GM18502 (cell line): ENCODE results near the gene AGAP2.
"Not testable (repeated sequence)": the region's sequence is repeated elsewhere in the genome, so short reads cannot be mapped to it uniquely, and the experiment has no call there.

Experiments
- ATAC-seq: cut with Tn5 transposase; IDR thresholded peaks from one replicate; pipeline ENCODE4 v1.9.1; 2021; ENCODE audit warnings: mild to moderate bottlenecking; ENCODE audit not compliant: unreplicated experiment, poor library complexity

AGAP2 gene

DNA sequence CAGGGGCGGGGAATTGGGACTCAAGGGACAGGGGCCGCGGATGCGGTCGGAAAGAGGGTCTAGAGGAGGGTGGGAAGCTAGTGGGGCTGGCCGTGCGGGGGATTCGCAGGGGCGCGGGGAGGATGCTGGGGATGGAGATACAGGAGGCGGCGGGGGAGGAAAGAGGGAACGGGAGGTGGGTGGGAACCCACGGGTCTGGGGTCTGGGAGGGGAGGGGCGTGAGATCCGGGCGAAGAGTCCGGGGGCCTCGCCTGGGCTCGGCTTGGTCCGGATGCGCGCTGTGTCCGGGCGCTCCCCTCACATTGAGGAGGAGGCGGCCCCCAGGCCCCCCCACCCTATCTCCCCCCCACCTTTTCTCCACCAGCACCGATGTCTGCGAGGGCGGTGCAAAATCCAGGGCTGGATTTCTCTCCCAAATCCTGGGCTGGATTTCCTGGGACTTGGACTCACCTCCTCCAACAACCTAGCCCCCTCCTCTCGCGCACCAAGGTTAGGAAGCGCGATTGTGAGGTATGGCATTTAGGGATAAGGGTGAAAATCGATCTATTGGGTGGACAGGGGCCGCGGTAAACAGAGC is at the start of gene AGAP2:
TSS of gene AGAP2 (minus strand) at position 82 of the 577 bp plus-strand sequence. CDS start 496 bp downstream, outside the sequence.
- ATAC-seq: no peak

DNA sequence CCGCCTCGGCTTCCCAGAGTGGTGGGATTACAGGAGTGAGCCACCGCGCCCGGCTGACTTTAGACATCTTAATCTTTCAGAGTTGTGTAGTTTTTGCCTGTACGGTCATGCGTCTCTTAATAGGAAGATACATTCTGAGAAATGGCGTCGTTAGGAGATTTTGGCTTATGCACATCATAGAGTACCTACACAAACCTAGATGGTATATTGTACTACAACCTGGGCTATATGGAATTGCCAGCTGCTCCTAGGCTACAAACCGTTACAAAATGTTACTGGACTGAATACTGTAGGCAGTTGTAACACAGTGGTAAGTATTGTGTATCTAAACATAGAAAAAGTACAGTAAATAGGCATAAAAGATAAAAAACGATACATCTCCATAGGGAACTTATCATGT is 45.3 kb upstream of the AGAP2 start:
- no peak for ATAC-seq

DNA sequence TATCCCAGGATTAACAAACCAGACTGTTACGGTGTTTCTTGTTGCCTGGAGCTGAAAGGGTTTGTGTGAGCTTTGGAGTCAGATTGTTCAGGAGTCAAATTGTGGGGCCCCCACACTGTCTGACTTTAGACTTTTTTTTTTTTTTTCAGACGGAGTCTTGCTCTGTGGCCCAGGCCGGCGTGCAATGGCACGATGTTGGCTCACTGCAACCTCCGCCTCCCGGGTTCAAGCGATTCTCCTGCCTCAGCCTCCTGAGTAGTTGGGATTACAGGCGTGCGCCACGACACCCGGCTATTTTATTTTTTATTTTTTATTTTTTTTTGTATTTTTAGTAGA is 44.9 kb upstream of the AGAP2 start:
- no peak for ATAC-seq

DNA sequence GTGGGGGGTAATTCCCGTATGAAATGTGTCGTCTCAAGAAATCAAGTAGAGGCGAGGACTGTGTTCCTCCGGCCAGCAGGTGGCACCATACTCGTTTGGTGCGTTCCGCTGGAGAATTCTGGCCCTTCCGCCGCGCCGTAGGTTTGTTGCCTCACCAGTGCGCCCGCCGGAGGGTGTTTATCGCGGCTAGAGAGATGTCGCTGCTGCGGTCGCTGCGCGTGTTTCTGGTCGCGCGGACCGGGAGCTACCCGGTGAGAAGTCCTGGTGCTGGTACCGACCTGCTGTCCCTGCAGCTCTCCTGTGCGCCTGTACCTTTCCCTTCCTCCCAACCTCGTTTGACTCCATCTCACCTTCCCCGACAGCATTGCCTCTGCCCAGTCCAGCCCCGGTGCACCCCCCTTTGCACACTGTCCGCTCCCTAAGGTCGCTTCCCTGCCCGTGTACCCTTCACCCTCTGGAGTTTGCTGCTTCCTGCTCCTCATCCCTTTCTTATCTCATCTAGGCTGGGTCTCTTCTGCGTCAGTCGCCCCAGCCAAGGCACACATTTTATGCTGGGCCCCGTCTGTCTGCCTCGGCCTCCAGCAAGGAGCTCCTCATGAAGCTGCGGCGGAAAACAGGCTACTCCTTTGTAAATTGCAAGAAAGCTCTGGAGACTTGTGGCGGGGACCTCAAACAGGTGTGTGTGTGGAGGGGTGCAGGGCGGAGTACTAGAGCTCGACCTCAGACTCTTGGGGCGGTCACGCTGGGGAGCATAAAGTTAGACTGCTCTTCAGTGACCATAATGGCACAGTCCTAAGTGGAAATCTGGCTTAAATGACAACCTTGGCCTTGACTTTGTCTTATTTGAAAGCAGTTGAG is 44.3 kb upstream of the AGAP2 start, which contains the start of gene TSFM:
TSS of gene TSFM (plus strand) at position 180 of the 858 bp plus-strand sequence. CDS start at position 195, 15 bp downstream.
- peak; percentile 84 for ATAC-seq

DNA sequence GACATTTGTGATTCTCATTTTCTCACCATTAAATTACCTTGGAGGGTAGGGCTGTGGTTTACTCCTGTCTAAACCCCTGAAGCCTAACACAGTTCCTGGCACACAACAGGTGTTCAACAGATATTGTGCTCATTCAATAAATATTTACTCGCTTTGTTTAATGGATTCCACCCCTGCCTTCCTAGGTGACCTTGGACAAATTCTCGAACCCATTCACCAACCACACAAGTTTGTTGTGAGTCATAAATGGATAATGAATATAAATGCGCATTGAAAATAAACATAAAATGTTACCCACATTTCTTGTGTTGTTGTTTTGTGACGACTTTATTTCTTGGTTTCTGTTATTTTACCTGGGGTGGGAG is 43.7 kb upstream of the AGAP2 start:
- ATAC-seq: peak; percentile 9

DNA sequence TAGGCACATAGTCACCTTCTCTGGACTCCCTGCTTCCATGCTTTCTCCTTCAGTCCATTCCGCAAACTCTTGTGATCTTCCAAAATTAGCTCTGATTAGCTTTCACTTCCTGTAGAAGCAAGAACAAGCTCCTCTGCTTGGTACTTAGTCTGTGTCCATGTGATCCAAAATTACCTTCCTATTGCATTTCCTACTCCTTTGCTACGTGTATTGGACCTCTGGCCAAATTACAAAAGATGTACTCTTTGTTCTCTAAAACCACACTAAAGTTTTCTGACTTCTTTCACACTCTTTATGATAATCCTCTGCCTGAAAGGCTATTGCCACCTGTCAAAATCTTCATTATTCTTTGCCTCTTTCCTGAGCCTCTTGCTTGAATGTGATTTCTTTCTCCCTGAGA is 43.3 kb upstream of the AGAP2 start:
- ATAC-seq: no peak

DNA sequence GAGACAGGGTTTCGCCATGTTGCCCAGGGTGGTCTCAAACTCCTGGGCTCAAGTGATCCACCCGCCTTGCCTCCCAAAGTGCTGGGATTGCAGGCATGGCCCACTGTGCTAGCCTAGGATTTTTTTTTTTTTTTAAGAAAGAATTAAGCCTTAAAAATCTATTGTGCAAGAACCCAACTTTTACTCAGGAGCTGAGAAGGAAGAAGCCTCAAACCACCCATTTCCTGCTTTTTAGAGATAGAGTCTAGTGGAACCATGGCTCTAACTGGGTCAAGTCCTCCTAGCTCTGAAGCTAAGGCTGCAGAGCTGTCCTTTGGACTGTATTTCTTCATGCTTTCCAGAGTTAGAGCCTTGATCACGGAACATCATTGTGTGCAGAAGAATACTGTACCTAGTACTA is 42.7 kb upstream of the AGAP2 start:
- ATAC-seq: no peak

DNA sequence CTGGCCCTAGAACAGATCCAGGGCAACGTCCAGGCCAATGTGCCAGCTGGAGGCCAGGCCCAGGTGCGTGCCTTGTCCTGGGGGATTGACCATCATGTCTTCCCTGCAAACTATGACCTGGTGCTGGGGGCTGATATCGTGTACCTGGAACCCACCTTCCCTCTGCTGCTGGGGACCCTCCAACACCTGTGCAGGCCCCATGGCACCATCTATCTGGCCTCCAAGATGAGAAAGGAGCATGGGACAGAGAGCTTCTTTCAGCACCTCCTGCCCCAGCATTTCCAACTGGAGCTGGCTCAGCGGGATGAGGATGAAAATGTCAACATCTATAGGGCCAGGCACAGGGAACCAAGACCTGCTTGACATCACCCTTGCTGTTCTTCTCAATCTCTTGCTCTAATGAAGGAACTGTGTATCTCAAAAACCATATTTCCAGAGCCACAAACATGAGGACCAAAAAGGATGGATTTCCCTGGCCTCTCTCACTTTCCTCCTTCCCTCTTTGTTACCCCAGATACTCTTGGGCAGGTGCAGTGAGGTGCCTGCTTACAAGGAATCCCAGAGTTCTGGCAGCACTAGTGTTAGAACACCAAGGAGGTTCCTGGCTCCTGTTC is 41.8 kb upstream of the AGAP2 start:
- no peak for ATAC-seq

DNA sequence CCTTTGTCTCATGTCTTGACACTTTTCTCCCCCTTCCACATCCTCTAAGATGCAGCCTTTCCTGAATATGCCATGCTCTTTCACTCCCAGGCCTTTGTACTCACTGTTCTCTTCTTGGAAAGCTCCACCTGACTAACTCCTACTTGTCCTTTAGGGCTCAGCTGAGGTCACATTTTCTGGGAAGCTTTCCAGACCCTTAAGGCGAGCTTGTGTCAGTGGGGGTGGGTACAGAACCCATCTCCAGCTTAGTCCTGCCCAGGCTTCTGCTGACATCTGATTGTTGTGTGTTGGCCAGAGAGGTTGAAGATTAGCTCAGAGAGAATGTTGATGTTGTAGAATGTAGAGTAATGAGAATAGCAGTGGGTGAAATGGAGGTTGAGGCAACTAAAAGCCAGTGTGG is 41.2 kb upstream of the AGAP2 start:
- ATAC-seq: no peak

DNA sequence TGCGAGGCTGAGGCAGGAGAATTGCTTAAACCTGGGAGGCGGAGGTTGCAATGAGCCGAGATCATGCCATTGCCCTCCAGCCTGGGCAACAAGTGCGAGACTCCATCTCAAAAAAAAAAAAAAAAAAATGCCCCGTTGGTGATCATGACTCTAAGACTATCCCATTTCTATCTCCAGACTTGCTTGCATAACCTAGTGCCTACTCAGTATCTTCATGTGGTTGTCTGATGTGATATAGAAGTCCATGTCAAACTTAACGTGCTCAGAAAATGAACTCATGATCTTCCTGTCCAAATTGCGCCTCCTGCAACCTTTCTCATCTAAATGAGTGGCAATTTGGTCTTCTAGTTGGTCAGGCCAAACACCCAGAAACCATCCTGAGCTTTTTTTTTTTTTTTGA is 39.4 kb upstream of the AGAP2 start:
- no peak for ATAC-seq

DNA sequence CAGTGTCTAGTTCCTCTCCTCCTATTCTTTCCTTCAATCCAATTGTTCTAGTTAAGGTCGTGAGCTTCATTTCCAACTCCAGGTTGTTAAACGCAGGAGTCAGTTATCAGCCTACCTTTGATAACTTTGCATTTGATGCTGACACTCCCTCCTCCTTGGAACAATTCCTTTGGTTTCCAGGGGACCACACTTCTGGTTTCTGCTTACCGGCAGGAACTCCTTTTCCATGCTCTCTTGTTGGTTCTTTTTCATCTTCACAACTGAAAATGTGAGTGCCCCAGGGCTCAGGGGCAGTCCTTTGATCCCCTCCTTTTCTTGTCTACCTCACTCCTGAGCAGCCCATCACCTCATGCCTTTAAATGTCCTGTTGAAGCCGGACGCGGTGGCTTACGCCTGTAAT is 38.8 kb upstream of the AGAP2 start:
- no peak for ATAC-seq

DNA sequence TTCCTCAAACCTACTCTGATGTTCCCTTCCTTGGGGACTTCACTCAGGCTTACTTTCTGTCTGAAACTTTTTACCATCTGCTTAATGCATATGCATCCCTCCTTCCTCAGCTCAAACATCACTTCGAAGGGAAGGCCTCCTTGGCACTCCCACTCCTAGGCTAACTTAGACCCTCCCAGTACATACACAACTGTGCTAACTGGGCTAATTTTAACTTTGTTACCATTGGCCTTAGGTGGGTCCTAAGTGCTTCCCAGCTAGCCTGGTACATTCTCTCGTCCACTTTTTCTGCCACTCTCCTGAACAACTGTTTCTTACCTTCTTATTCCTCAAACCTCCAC is 37.7 kb upstream of the AGAP2 start:
- ATAC-seq: no peak

DNA sequence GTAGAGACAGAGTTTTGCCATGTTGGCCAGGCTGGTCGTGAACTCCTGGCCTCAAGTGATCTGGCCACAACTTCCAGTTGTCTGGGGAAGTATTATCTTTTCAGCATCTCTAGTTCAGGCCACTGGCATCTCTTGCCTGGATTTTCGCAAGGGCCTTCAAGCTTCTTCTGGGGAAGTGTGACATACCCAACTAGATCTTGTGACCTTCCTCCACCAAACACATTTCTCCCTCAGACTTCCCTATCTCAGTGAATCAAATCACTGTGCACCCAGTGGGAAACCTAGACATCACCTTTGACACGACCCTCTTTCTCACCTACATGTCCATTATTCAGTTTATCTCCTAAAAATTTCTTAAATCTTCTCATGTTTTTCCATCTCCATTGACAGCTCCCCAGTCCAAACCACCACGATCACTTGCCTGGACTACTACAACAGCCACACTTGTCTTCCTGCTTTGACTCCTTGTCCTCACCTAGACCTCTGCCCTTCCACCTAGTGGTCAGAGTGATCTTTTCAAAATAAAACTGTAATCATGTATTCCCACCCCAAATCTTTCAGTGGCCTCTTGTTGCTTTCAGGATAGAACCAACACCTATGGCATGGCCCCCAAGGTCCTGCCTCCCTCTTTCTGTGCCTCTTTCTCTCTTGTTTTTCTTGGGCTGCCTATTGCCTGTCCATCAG is 37.2 kb upstream of the AGAP2 start:
- no peak for ATAC-seq

DNA sequence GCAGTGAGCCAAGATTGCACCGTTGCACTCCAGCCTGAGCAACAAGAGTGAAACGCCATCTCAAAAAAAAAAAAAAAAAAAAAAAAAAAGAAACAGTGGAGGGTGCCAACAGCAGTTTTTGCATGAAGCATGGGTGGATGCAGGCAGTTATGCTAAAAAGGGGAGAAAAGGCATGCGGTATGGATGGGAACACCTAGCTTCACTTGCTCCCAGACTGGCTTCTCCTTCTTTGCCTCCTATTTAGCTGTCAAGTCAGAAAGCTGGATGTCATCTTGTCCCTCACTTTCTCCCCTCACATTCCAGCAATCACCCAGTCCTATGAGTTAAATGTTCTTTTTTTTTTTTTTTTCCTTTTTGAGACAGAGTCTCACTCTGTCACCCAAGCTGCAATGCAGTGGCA is 36.5 kb upstream of the AGAP2 start:
- no peak for ATAC-seq

DNA sequence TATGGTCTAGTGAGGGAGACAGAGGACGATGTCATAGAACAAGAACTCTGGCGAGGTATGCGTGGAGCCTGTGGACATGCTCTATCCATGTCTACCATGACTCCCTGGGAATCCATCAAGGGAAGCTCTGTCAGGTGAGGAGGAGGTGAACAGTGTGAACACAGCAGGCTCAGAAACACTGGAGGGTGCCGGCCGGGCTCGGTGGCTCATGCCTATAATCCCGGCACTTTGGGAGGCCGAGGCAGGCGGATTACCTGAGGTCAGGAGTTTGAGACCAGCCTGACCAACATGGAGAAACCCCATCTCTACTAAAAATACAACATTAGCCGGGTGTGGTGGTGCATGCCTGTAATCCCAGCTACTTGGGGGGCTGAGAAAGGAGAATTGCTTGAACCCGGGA is 36.1 kb upstream of the AGAP2 start:
- not testable (repeated sequence) for ATAC-seq

DNA sequence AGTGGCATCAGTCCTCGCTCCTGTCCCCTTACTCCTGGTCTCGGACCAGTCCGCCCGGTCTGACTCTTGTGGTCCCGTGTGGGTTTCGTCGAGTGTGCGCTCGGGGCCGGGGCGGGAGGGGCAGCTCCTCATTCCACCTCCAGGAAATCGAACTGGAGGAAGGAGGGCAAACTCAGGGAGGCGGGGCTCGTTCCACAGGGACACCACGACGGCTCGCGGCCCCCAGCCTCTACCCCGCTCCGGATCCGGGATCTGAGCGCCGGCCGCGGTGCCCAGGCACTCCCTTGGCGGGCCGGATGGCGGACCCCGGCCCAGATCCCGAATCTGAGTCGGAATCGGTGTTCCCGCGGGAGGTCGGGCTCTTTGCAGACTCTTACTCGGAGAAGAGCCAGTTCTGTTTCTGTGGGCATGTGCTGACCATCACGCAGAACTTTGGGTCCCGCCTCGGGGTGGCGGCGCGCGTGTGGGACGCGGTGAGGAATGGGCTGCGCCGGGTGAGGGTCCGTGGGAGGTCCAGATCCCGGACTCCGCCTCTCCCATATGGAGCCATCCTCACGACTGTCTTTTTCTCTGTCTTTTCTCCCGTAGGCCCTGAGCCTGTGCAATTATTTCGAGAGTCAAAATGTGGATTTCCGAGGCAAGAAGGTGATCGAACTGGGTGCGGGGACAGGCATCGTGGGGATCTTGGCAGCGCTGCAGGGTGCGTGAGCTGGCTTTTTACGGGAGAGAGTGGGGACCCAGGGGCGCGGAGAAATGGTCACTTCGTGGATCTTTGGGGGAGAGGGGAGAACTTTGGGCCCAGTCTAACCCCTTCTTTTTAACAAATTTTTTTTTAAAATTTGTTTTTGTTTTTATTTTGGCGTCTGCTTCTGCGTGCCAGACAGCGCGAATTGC is 34.1 kb upstream of the AGAP2 start, which contains the start of gene EEF1AKMT3:
TSS of gene EEF1AKMT3 (plus strand) at position 186 of the 894 bp plus-strand sequence. CDS start at position 297, 111 bp downstream.
- no peak for ATAC-seq

DNA sequence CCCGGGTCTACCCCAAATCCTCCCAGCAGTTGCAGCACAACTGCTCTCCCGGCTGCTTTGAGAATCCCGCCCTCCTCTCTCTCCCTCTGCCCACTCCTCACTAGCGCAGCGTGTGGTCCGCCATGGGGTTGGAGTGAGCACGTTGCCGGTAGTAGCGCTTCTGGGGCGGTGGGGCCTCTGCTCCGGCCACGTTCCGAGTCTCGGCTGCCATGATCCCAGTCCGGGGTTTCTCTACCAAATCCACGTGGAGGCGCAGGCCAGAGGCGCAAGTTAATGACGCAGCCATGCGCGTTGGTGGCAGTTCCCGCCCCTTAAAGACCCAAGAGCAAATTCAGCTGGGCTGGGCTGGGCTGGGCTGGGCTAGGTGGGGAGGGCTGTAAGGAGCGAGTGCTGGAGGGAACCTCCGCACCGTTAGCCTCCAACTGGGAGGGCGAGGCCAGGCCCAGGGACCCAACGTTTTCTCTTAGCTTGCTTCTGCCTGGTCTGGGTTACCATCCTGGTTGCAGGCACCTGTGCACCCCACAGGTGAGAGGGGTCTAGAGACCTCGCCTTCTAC is 33.4 kb upstream of the AGAP2 start, which contains the start of gene METTL1:
TSS of gene METTL1 (minus strand) at position 233 of the 556 bp plus-strand sequence. CDS start at position 211, 22 bp downstream.
- peak; percentile 89 for ATAC-seq

DNA sequence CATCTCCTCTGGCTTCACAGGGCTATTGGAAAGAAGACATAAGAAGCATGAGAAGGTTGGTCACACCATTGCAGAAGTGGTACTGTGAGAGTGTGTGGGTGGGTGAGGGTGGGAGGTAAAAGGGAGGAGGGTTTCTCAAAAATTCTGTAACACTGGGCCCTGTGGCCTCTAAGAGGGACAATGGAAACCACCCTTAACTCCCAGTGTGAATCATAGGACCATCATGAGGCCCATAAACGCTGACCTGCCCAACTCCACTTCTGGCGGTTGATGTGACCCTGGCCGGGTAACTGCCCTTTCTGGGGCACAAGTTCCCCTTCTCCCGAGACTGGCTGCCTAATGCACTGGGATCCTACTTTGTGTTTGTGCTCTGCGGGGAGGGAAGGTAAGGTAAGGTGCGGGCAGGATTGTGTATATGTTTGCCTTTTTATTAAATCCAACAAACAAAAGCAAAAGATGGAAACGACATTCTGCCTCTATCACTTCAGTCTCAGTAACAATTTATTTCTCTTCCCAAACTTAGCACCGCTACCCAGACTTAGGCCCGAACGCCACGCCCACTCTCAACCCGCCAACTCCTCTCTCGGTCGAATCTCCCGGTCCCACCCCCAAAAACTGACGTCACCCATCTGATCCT is 32.8 kb upstream of the AGAP2 start:
- peak; percentile 84 for ATAC-seq

DNA sequence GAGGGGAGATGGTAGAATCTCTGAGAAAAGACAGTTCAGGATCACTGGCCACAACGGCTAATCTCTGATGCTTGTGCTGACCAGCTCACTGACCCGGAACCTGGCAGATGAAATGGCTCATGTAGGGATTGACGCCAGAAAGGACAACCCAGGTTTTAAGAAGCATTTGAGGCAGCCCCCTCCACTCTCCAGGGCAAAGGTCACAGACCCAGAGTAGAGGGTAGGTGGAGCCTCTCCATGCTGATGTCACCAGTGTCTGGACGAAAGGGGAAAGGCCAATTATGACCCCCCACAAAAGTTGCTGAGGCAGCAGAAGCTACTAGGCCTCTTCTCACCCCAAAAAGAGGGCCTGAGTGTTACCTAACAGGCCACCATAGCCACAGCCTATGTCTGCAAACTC is 32.2 kb upstream of the AGAP2 start:
- ATAC-seq: no peak
